Upper lobe of left lung (tissue), 4 donors: ENCODE results near the gene TRIM66.

Experiments used
- CTCF ChIP-seq, 6 experiments: fragments of 450-650 bp in 4 of 6; fragments of 200-600 bp in 2 of 6; sonication (generic) in 2 of 6; IDR thresholded peaks; one replicate each; pipeline ENCODE4 v1.5.1; 2016 to 2019; ENCODE audit warnings: antibody characterized with exemption in 6 of 6
- EP300 ChIP-seq, 4 donors: sonication (generic); formaldehyde crosslinking; IDR thresholded peaks; one replicate each; pipeline ENCODE4 v1.5.1; 2017; ENCODE audit warnings: antibody characterized with exemption in 4 of 4, control low read depth in 2 of 4
- POLR2A ChIP-seq, 4 donors: fragments of 450-650 bp; IDR thresholded peaks; one replicate each; pipeline ENCODE4 v1.5.1; 2016 to 2017; ENCODE audit warnings: antibody characterized with exemption in 4 of 4, mild to moderate bottlenecking in 2 of 4
- POLR2AphosphoS5 ChIP-seq, 2 donors: sonication (generic); formaldehyde crosslinking; IDR thresholded peaks; one replicate each; pipeline ENCODE4 v1.5.1; 2017; ENCODE audit warnings: antibody characterized with exemption in 2 of 2

GRCh38 chr11:8684600-8685290 lies 2.3 kb upstream of the TRIM66 start:
- TF ChIP-seq CTCF (IDR thresholded peaks at IDR 0.05) = no peak
- TF ChIP-seq EP300 (IDR thresholded peaks at IDR 0.05) = no peak
- no peak for TF ChIP-seq POLR2A (IDR thresholded peaks at IDR 0.05)
- TF ChIP-seq POLR2AphosphoS5 (IDR thresholded peaks at IDR 0.05) = no peak
